ENCODE measurements around the gene MAPK12.

Gene MAPK12

DNA sequence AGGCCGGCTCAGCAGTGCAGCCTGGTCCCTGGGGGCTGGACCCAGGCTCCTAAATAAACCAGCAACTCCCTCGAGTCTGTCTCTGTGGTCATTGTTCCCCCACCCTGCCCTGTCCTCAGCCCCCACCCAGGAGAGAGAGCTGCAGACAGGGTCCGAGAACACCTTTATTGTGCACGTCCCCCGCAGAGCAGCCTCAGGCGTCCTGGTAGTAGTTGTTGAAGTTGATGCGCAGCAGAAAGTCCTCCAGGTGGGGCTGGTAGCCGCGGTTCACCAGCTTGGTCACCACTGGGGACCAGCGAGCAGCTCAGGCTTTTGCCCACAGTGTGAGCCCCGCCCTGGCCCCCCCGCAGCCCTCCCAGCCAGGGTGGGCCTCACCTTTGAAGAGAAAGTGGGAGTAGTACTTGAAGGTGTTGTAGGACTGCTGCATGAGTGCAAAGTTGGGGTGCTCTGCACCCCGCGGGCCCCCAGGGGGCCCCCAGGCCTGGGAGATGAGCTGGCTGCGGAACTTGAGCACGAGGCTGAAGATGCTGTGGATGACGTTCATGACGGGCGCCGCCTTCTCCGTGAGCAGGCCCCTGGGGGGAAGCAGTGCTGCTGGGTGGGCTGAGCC is 43.8 kb downstream of the MAPK12 start:
- no peak overlapping the region for H3K4me3 ChIP-seq (ENCODE audit: low read depth, low read length)
- no peak for TF ChIP-seq CTCF (conservative IDR thresholded peaks at IDR 0.05; ENCODE audit: low read depth, low read length)
- no peak for DNase-seq (ENCODE audit: low read depth)

DNA sequence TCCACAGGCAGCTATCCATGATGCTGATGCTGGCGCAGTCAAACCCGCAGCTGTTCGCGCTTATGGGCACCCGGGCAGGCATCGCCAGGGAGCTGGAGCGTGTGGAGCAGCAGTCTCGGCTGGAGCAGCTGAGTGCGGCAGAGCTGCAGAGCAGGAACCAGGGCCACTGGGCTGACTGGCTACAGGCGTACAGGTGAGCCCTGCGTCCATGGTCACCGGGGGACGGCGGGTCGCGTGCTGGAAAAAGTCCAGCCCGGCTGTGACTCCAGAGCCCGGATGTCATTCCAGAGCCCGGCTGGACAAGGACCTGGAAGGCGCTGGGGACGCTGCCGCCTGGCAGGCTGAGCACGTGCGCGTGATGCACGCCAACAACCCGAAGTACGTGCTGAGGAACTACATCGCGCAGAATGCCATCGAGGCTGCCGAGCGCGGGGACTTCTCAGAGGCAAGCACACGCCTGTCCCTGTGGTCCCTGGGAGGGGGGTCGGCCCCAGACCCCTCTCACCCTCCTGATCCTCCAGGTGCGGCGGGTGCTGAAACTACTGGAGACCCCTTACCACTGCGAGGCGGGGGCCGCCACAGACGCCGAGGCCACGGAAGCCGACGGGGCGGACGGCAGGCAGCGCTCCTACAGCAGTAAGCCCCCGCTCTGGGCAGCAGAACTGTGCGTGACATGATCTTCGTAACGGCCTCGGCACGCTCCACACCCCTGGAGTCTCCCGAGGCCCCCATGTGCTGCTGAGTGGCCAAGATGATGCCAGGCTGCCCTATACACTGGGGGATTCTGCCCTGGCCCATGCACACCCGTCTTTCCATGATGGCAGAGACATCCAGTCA is 44.6 kb downstream of the MAPK12 start:
- H3K4me3 ChIP-seq (ENCODE audit: low read depth, low read length) = no peak overlapping the region
- no peak for TF ChIP-seq CTCF (conservative IDR thresholded peaks at IDR 0.05; ENCODE audit: low read depth, low read length)

GRCh38 chr22:50216055-50216683 is 45.3 kb downstream of the MAPK12 start:
- H3K4me3 ChIP-seq (ENCODE audit: low read depth, low read length) = no peak overlapping the region
- no peak for TF ChIP-seq CTCF (conservative IDR thresholded peaks at IDR 0.05; ENCODE audit: low read depth, low read length)
- DNase-seq (ENCODE audit: low read depth) = no peak

More for the DNA sequence above, 44.6 kb downstream of the MAPK12 start:
- DNase-seq (ENCODE audit: low read depth) = no peak

DNA sequence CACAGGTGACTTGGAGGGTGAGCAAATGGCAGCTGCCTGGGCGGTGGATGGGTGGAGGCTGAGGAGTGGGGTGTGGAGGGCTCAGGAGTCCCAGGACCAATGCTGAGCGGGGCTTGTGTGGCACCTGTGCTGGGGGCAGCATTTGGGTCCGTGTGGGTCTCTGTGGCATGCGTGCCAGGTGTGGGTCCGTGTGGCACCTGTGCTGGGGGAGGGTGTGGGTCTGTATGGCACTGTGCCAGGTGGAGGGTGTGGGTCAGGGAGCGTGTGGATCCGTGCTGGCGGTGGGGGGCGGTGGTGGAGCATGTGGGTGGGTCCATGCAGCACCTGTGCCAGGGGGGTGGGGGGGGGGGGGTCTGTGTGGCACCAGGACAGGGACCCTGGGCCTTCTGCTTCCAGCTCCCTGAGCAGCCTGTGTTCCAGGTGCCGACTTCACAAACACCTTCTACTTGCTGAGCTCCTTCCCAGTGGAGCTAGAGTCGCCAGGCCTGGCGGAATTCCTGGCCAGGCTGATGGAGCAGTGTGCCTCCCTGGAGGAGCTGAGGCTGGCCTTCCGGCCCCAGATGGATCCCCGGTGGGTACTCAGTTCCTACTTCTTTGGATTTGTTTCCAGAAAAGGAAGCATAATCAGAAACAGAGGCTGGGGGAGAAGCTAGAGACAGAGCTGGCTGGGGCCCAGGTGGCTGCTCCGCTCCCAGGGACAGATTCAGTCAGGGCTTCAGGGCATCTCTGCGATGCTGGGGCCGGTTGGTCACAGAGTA is 46.0 kb downstream of the MAPK12 start:
- TF ChIP-seq CTCF (conservative IDR thresholded peaks at IDR 0.05; ENCODE audit: low read depth, low read length) = no peak
- DNase-seq (ENCODE audit: low read depth) = no peak
- no peak overlapping the region for H3K4me3 ChIP-seq (ENCODE audit: low read depth, low read length)

- H3K4me3 ChIP-seq (ENCODE audit: low read depth, low read length) = no peak overlapping the region
- TF ChIP-seq CTCF (conservative IDR thresholded peaks at IDR 0.05; ENCODE audit: low read depth, low read length) = no peak
- DNase-seq (ENCODE audit: low read depth) = no peak
Observed at GRCh38 chr22:50213263-50213662, 48.2 kb downstream of the MAPK12 start.

GRCh38 chr22:50211147-50211546 is 50.3 kb downstream of the MAPK12 start:
- no peak for DNase-seq (ENCODE audit: low read depth)
- no peak overlapping the region for H3K4me3 ChIP-seq (ENCODE audit: low read depth, low read length)
- no peak for TF ChIP-seq CTCF (conservative IDR thresholded peaks at IDR 0.05; ENCODE audit: low read depth, low read length)

Data from choroid plexus epithelial cell (primary cell).